NCI-H226 (cell line): ENCODE measurements around the gene FLRT1.
A peak's percentile ranks its signal among the peaks of the same experiment; 100 is the strongest.
"Not testable (repeated sequence)": the region's sequence is repeated elsewhere in the genome, so short reads cannot be mapped to it uniquely, and the experiment has no call there.

Experiments
- DNase-seq: peaks from one replicate; pipeline ENCODE4 v3.0.0-alpha.2; 2015

Gene FLRT1

GRCh38 chr11:64025205-64025604 is 10.5 kb upstream of the FLRT1 start:
- no peak for DNase-seq

GRCh38 chr11:64026575-64027205 is 9.0 kb upstream of the FLRT1 start:
- DNase-seq = peak; percentile 67

DNA sequence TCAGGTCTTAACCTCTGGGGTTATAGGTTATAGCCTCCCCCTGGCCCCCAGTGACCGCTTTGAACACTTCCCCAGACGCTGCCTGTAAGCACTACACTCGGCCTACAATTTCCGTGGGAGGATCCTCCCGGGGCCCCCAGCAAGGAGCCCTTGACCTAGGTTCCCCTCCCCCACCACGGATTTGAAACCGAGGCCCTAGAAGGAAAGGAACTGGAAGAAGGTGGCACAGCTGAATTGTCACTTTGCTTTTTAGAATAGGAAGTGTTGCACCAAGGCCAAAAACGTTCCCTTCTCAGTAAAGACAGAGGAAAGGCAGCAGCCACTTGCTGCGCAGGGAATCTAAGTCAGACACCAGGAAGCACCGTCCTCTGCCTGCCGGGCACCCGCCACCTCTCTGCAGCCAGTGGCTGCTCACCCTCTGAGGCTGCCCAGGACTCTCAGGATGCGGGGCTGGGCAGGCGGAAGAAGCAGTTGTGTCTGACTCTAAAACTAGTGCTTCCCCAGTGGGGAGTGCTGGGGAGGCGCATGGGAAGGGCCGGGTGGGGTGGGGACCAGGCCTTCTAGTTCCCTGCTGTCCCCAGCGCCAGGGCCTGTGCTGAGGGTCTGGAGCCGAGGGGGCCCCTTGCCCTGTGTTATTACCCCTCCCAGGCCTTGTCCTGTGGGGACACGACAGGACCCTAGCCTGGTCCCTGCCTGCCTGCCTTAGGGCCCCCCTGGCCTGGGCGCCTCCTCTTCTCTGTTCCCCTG is 7.9 kb upstream of the FLRT1 start:
- DNase-seq = no peak

GRCh38 chr11:64028398-64029115 is 7.2 kb upstream of the FLRT1 start:
- DNase-seq = no peak

GRCh38 chr11:64029773-64030172 is 6.0 kb upstream of the FLRT1 start:
- DNase-seq = no peak

- DNase-seq = no peak
Observed at GRCh38 chr11:64031001-64031400, 4.7 kb upstream of the FLRT1 start.

- DNase-seq = no peak
Observed at GRCh38 chr11:64032050-64032449, 3.7 kb upstream of the FLRT1 start.

GRCh38 chr11:64034411-64034811 is 1.3 kb upstream of the FLRT1 start:
- DNase-seq = no peak

GRCh38 chr11:64035081-64035524 is 628 bp upstream of the FLRT1 start:
- DNase-seq = no peak

GRCh38 chr11:64036087-64037026 is 626 bp downstream of the FLRT1 start:
- DNase-seq = no peak

- DNase-seq = no peak
Observed at GRCh38 chr11:64037027-64037634, 1.4 kb downstream of the FLRT1 start.

DNA sequence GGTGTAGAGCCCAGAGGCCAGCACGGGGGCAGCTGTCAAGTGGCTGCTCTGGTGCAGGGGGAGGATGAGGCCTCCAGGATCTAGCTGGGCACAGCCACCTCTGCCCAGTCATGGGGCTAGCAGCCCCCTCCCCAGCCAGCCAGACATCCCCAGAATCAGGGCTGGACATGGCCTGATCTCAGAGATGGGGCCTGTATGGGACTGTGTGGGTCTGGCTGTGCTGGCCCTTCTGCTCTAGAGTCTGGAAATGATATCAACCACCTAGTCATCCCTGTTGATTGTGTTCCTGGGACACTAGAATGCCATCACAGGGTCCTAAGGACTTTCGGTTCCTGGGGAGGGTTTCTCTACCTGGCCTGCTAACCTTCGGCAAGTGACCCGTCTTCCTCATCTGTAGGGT is 2.8 kb downstream of the FLRT1 start:
- no peak for DNase-seq

DNA sequence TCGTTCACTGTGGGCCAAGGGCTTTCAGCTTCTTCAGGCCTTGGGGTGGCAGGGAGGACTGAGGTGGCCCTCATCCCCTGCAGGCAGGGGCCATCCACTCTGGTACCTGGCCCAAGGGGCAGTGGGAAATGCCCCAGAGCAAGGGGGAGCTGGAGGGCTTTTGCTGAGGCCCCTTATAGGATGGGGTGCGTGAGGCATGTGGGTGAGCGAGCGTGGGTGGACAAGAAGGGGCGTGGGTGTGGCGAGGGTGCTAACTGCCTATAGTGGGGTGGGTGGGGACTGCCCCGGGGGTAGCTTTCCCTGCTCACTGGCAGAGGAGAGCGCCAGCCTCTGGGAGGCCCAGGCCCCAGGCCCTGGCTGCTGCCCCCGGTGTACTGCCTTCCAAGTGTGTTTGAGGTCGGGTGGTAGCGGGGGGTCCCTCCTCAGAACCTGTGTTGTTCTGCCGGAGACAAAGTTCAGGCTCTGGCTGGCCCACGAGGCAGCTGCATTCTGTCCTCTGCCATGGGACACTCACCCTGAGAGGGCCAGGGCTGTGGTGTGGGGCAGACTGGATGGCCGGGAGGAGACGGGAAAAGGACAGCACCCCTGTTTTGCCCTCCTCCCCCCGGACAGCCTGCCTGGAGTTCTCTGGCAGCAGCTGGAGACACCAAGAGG is 3.4 kb downstream of the FLRT1 start:
- DNase-seq = no peak

- DNase-seq = no peak
Observed at GRCh38 chr11:64040684-64041322, 5.1 kb downstream of the FLRT1 start.

DNA sequence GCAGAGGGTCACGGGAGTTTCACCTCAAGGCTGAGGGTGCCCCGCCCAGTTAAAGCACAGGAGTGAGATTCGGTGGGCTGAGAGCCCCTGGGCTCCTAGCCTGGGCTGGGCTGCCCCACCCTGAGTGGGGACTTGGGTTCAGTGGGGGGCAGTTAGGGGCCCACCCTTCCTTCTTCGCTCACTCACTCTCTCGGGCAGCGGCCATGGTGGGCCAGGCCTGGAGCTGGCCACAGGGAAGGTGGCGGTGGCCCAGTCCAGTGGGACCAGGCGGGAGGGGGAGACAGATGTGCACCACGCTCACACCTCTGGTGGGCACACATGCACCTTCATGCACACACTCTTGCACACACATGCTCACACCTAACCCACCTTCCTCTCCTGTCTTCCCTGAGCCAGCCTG is 6.1 kb downstream of the FLRT1 start:
- DNase-seq = no peak

DNA sequence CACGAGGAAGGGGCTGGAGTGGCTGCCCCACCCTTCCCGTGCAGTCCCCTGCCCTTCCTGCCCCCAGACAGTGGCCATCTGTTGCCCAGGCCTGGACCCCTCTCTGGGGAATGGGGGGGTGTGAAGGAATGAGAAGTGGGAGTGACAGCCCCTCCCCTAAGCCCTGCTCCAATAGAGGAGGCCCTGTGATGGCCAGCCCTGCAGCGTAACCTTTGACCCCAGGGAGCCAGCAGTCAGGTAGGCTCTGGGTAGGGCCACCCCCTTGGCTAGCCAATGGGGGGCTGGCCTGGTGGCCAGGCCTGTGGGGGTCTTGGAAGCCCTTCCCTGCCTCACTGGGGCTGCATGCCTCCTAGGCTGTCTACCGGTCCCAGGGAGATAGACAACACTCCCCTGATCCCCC is 6.6 kb downstream of the FLRT1 start:
- no peak for DNase-seq

DNA sequence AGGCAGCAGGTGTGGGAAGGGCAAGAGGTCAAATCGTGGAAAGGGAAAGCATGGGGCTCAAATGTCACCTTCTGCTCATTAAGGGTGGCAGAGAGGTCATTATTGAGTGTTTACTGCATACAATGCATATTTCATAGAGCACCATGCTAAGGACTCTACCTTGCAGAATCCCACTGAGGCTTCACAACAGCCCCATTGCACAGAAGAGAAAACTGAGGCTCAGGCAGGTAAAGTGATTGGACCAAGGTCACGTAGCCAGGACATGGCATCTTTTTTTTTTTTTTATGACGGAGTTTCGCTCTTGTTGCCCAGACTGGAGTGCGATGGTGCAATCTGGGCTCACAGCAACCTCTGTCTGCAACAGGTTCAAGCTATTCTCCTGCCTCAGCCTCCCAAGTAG is 7.8 kb downstream of the FLRT1 start:
- DNase-seq = no peak

GRCh38 chr11:64044730-64045393 is 9.1 kb downstream of the FLRT1 start:
- DNase-seq = no peak

DNA sequence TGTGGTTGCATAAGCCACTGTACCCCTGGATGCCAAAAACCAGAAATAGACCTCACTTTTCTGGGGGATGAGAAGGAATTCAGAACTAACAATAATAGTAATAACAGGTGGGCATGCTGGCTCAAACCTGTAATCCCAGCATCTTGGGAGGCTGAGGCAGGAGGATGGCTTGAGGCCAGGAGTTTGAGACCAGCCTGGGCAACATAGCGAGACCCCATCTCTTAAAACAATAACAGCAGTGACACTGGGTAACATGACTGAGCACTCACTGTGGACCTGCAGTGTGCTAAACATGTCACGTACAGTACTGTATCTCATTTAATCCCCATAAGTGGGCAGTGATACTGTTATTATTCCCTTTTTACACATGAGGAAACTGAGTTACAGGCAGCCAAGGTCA is 10.0 kb downstream of the FLRT1 start:
- no peak for DNase-seq

GRCh38 chr11:64047373-64047772 is 11.6 kb downstream of the FLRT1 start:
- not testable (repeated sequence) for DNase-seq
